ENCODE data around the gene NLRP6. TPM values are rescaled to one million over a fixed set of nuclear protein-coding genes. Genes with fewer than 3 reads are reported as not detected.
A peak's percentile ranks its signal among the peaks of the same experiment; 100 is the strongest.

Gene NLRP6
- total RNA-seq, 4 donors from 2014 or later = 0.13 to 2.2 (median 0.42) TPM; not detected in 1

GRCh38 chr11:276219-276618, 2.0 kb upstream of the NLRP6 start:
- Histone ChIP-seq H3K36me3 (no peaks in the 10 kb centered on the region), H3K4me3 (no peak overlapping the region), H3K4me1 (peaks cover 20 to 28% (median 26%) of the 10 kb centered on the region in 4 donors), H3K27ac (replicated peaks in 1 of 4) (no peak overlapping the region), H3K9me3 (no peaks in the 10 kb centered on the region), H3K27me3 (peaks cover 5 to 51% (median 30%) of the 10 kb centered on the region in 4 donors)
- DNase-seq (ENCODE audit: extremely low spot score) = no peak
- intact Hi-C loops (cut with DNase I) = no loop called here
- TF ChIP-seq EP300 (IDR thresholded peaks at IDR 0.05) (no peak), POLR2A (IDR thresholded peaks at IDR 0.05; ENCODE audit: low read depth) (no peak), POLR2AphosphoS5 (IDR thresholded peaks at IDR 0.05) (no peak), CTCF (IDR thresholded peaks at IDR 0.05) (no peak)

- TF ChIP-seq EP300 (IDR thresholded peaks at IDR 0.05) = no peak
- no peak for TF ChIP-seq POLR2A (IDR thresholded peaks at IDR 0.05; ENCODE audit: low read depth)
- no peak for TF ChIP-seq POLR2AphosphoS5 (IDR thresholded peaks at IDR 0.05)
- no peak for TF ChIP-seq CTCF (IDR thresholded peaks at IDR 0.05)
- WGBS = 16% methylated on average over 9 of the region's 97 CpGs
- peaks cover 20 to 35% (median 32%) of the 10 kb centered on the region in 4 donors for H3K4me1 ChIP-seq
- intact Hi-C loops (cut with DNase I) = no loop called here
- H3K27ac ChIP-seq (replicated peaks in 1 of 4) = no peak overlapping the region
- DNase-seq (ENCODE audit: extremely low spot score) = no peak
- H3K27me3 ChIP-seq = peaks cover 5 to 66% (median 48%) of the 10 kb centered on the region in 4 donors
- peak overlapping the region; percentile 7 to 48 (median 36) for H3K4me3 ChIP-seq
- H3K36me3 ChIP-seq = no peaks in the 10 kb centered on the region
- no peaks in the 10 kb centered on the region for H3K9me3 ChIP-seq
These were observed 1.1 kb downstream of the NLRP6 start for GRCh38 chr11:279040-279965.

GRCh38 chr11:279966-280705, 1.9 kb downstream of the NLRP6 start:
- Histone ChIP-seq H3K36me3 (no peaks in the 10 kb centered on the region), H3K4me1 (peaks cover 20 to 35% (median 32%) of the 10 kb centered on the region in 4 donors), H3K27ac (replicated peaks in 1 of 4) (no peak overlapping the region), H3K4me3 (peak overlapping the region; percentile 7 to 48 (median 36)), H3K9me3 (no peaks in the 10 kb centered on the region), H3K27me3 (peaks cover 5 to 75% (median 48%) of the 10 kb centered on the region in 4 donors)
- no peak for DNase-seq (ENCODE audit: extremely low spot score)
- WGBS = no CpG with 5 or more reads among the region's 85 CpGs
- TF ChIP-seq CTCF (IDR thresholded peaks at IDR 0.05) = no peak
- intact Hi-C loops (cut with DNase I) = no loop called here

- no peaks in the 10 kb centered on the region for H3K36me3 ChIP-seq
- peaks cover 20 to 35% (median 32%) of the 10 kb centered on the region in 4 donors for H3K4me1 ChIP-seq
- no peaks in the 10 kb centered on the region for H3K9me3 ChIP-seq
- 15% methylated on average over 41 of the region's 79 CpGs for WGBS
- TF ChIP-seq CTCF (IDR thresholded peaks at IDR 0.05) (no peak), POLR2A (IDR thresholded peaks at IDR 0.05; ENCODE audit: low read depth) (no peak), POLR2AphosphoS5 (IDR thresholded peaks at IDR 0.05) (no peak), EP300 (IDR thresholded peaks at IDR 0.05) (no peak)
- H3K4me3 ChIP-seq = peak overlapping the region; percentile 7 to 48 (median 36)
- DNase-seq (ENCODE audit: extremely low spot score) = no peak
- no peak overlapping the region for H3K27ac ChIP-seq (replicated peaks in 1 of 4)
- H3K27me3 ChIP-seq = peaks cover 5 to 82% (median 48%) of the 10 kb centered on the region in 4 donors
- intact Hi-C loops (cut with DNase I) = no loop called here
These were observed 2.7 kb downstream of the NLRP6 start for GRCh38 chr11:280706-281485.

All from esophagus muscularis mucosa (tissue), 4 donors.